Measurements from ENCODE around the gene DOCK10.
A peak's percentile ranks its signal among the peaks of the same experiment; 100 is the strongest.

DOCK10 gene

GRCh38 chr2:225017098-225017685 is 25.1 kb downstream of the DOCK10 start:
- no peak overlapping the region for H3K27ac ChIP-seq
- no peak for DNase-seq (ENCODE audit: low read depth, low spot score)

GRCh38 chr2:225013425-225014365 is 28.6 kb downstream of the DOCK10 start:
- no peak overlapping the region for H3K27ac ChIP-seq

GRCh38 chr2:225011585-225011984 is 30.7 kb downstream of the DOCK10 start:
- H3K27ac ChIP-seq: peak overlapping the region; percentile 62
- DNase-seq (ENCODE audit: low read depth, low spot score): no peak

More at GRCh38 chr2:225013425-225014365, 28.6 kb downstream of the DOCK10 start:
- DNase-seq (ENCODE audit: low read depth, low spot score): no peak

- H3K27ac ChIP-seq: peak overlapping the region; percentile 62
- DNase-seq (ENCODE audit: low read depth, low spot score): peak; percentile 53
Measured at GRCh38 chr2:225010804-225011203, 31.5 kb downstream of the DOCK10 start.

- no peak for DNase-seq (ENCODE audit: low read depth, low spot score)
- H3K27ac ChIP-seq: peak overlapping the region; percentile 62
Measured at GRCh38 chr2:225009768-225010167, 32.5 kb downstream of the DOCK10 start.

GRCh38 chr2:225008935-225009334 is 33.3 kb downstream of the DOCK10 start:
- no peak for DNase-seq (ENCODE audit: low read depth, low spot score)
- no peak overlapping the region for H3K27ac ChIP-seq

- H3K27ac ChIP-seq: no peak overlapping the region
- no peak for DNase-seq (ENCODE audit: low read depth, low spot score)
Measured at GRCh38 chr2:225008179-225008856, 34.0 kb downstream of the DOCK10 start.

- DNase-seq (ENCODE audit: low read depth, low spot score): no peak
- peak overlapping the region; percentile 6 for H3K27ac ChIP-seq
Measured at GRCh38 chr2:225006730-225007129, 35.5 kb downstream of the DOCK10 start.

- peak overlapping the region; percentile 76 for H3K27ac ChIP-seq
- DNase-seq (ENCODE audit: low read depth, low spot score): peak; percentile 71
Measured at GRCh38 chr2:225004597-225004996, 37.7 kb downstream of the DOCK10 start.

- no peak overlapping the region for H3K27ac ChIP-seq
- no peak for DNase-seq (ENCODE audit: low read depth, low spot score)
Measured at GRCh38 chr2:225002656-225003045, 39.6 kb downstream of the DOCK10 start.

GRCh38 chr2:225002039-225002655 is 40.1 kb downstream of the DOCK10 start:
- no peak overlapping the region for H3K27ac ChIP-seq
- no peak for DNase-seq (ENCODE audit: low read depth, low spot score)

GRCh38 chr2:224999754-225000153 is 42.5 kb downstream of the DOCK10 start:
- H3K27ac ChIP-seq: no peak overlapping the region
- DNase-seq (ENCODE audit: low read depth, low spot score): no peak

GRCh38 chr2:224999321-224999720 is 42.9 kb downstream of the DOCK10 start:
- no peak overlapping the region for H3K27ac ChIP-seq
- DNase-seq (ENCODE audit: low read depth, low spot score): no peak

- no peak overlapping the region for H3K27ac ChIP-seq
Measured at GRCh38 chr2:224997802-224998201, 44.5 kb downstream of the DOCK10 start.

GRCh38 chr2:224995419-224995818 is 46.8 kb downstream of the DOCK10 start:
- H3K27ac ChIP-seq: no peak overlapping the region
- no peak for DNase-seq (ENCODE audit: low read depth, low spot score)

More at GRCh38 chr2:224997802-224998201, 44.5 kb downstream of the DOCK10 start:
- no peak for DNase-seq (ENCODE audit: low read depth, low spot score)

GRCh38 chr2:224994242-224994823 is 47.9 kb downstream of the DOCK10 start:
- no peak overlapping the region for H3K27ac ChIP-seq
- DNase-seq (ENCODE audit: low read depth, low spot score): no peak

- no peak overlapping the region for H3K27ac ChIP-seq
- DNase-seq (ENCODE audit: low read depth, low spot score): no peak
Measured at GRCh38 chr2:224990710-224991109, 51.6 kb downstream of the DOCK10 start.

GRCh38 chr2:224987733-224988132 is 54.5 kb downstream of the DOCK10 start:
- no peak for DNase-seq (ENCODE audit: low read depth, low spot score)
- H3K27ac ChIP-seq: no peak overlapping the region

GRCh38 chr2:224986477-224986876 is 55.8 kb downstream of the DOCK10 start:
- DNase-seq (ENCODE audit: low read depth, low spot score): no peak
- H3K27ac ChIP-seq: no peak overlapping the region

- no peak overlapping the region for H3K27ac ChIP-seq
- DNase-seq (ENCODE audit: low read depth, low spot score): no peak
Measured at GRCh38 chr2:224984637-224985036, 57.6 kb downstream of the DOCK10 start.

All from epithelial cell of prostate (primary cell).